Kidney (tissue), 14 donors: Measurements from ENCODE around the gene NEK9. TPM values are rescaled to one million over a fixed set of nuclear protein-coding genes. Genes with fewer than 3 reads are reported as not detected.

Experiments used
- DNase-seq, 5 donors: peaks; one replicate each; pipeline ENCODE4 v3.0.0-alpha.2; 2013 to 2020
- FAIRE-seq: peaks from 2 replicates; lab custom pipeline; 2012; peaks lifted over from hg19 to GRCh38; lab: Jason Lieb, UNC
- H3K27ac ChIP-seq, 2 donors: one replicate each; pipeline ENCODE4 v1.7.0; 2013; ENCODE audit warnings: low read depth in 2 of 2, low read length in 2 of 2, inconsistent platforms in 1 of 2
- H3K27me3 ChIP-seq: one replicate; pipeline ENCODE4 v1.7.1; 2013; ENCODE audit warnings: low read length, inconsistent platforms; ENCODE audit not compliant: control insufficient read depth, insufficient read depth
- H3K36me3 ChIP-seq, 3 donors: one replicate each; pipeline versions ENCODE4 v1.7.0 to v1.7.1; 2013; ENCODE audit warnings: low read length in 3 of 3, control low read depth in 1 of 3, inconsistent platforms in 1 of 3; ENCODE audit not compliant: insufficient read depth in 3 of 3, control insufficient read depth in 2 of 3
- H3K4me1 ChIP-seq, 3 donors: one replicate each; pipeline versions ENCODE4 v1.7.0 to v1.7.1; 2013; ENCODE audit warnings: low read length in 3 of 3, inconsistent platforms in 1 of 3, low read depth in 1 of 3; ENCODE audit not compliant: control insufficient read depth in 2 of 3, insufficient read depth in 2 of 3
- H3K4me3 ChIP-seq, 3 donors: one replicate each; pipeline versions ENCODE4 v1.7.0 to v1.8.1; 2013; ENCODE audit warnings: low read length in 3 of 3, control low read depth in 1 of 3, inconsistent platforms in 1 of 3
- H3K9ac ChIP-seq, 3 donors: one replicate each; pipeline versions ENCODE4 v1.7.0 to v1.7.1; 2013; ENCODE audit warnings: low read length in 3 of 3, control low read depth in 1 of 3, inconsistent platforms in 1 of 3
- H3K9me3 ChIP-seq, 3 donors: one replicate each; pipeline versions ENCODE4 v1.7.0 to v1.7.1; 2013; ENCODE audit warnings: low read length in 3 of 3, control low read depth in 1 of 3, inconsistent platforms in 1 of 3; ENCODE audit not compliant: control insufficient read depth in 2 of 3, insufficient read depth in 1 of 3
- CTCF ChIP-seq: IDR thresholded peaks from 3 replicates; pipeline ENCODE4 v1.5.1; 2012; ENCODE audit warnings: mild to moderate bottlenecking, moderate library complexity, borderline replicate concordance; ENCODE audit not compliant: insufficient read depth; ENCODE audit errors: extremely low read depth
- intact Hi-C: fragments of 100-400 bp; cut with DNase I; formaldehyde crosslinking; loops from one replicate; pipeline ENCODE4 v1.11.1; 2022
- polyA plus RNA-seq: library from polyadenylated mRNA; stranded (reverse); fragments of 350-450 nt; fragmentation: Illumina TruSeq; extraction: RNeasy Lipid Tissue Mini Kit (QIAGEN cat#74804); gene quantifications from one replicate; pipeline ENCODE4 v1.2.3, GENCODE V29; 2014; ENCODE audit warnings: low read depth, low replicate concordance; ENCODE audit not compliant: insufficient read depth
- total RNA-seq: library from RNA; stranded (reverse); fragmentation: NEBNext Ultra II Directional; extraction: Animal tissue kit (Norgen Biotek cat#: 25700); gene quantifications from one replicate; pipeline ENCODE4 v1.2.1, GENCODE V29; 2021
- donor health status: control.
- donor health status: control.
- donor health status: control.
- donor health status: control.
- donor health status: control.
- donor health status: DM: yes; HTN: yes; CAD: no.
- donor health status: Normal renal cell carcinoma (clear cell type).

NEK9 gene
- total and polyA plus RNA-seq, 2 donors from 2014 or later, result 25.4 to 81.5 TPM

GRCh38 chr14:75046899-75047298, 79.9 kb downstream of the NEK9 start:
- TF ChIP-seq CTCF, result no peak
- Histone ChIP-seq H3K27me3 (no peaks in the 10 kb centered on the region), H3K9ac (no peak overlapping the region), H3K27ac (no peak overlapping the region), H3K9me3 (no peaks in the 10 kb centered on the region), H3K36me3 (no peaks in the 10 kb centered on the region), H3K4me3 (no peak overlapping the region), H3K4me1 (peaks cover 0 to 22% (median 7%) of the 10 kb centered on the region in 3 donors)
- intact Hi-C loops, result no loop called here
- DNase-seq (no peak), FAIRE-seq (no peak)

- Histone ChIP-seq H3K9me3 (no peaks in the 10 kb centered on the region), H3K27ac (no peak overlapping the region), H3K36me3 (no peaks in the 10 kb centered on the region), H3K9ac (no peak overlapping the region), H3K4me1 (peaks cover 0 to 26% (median 8%) of the 10 kb centered on the region in 3 donors), H3K27me3 (no peaks in the 10 kb centered on the region), H3K4me3 (no peak overlapping the region)
- TF ChIP-seq CTCF, result no peak
- FAIRE-seq (no peak), DNase-seq (no peak)
- intact Hi-C loops, result no loop called here
These were observed 80.6 kb downstream of the NEK9 start for GRCh38 chr14:75046275-75046674.

DNA sequence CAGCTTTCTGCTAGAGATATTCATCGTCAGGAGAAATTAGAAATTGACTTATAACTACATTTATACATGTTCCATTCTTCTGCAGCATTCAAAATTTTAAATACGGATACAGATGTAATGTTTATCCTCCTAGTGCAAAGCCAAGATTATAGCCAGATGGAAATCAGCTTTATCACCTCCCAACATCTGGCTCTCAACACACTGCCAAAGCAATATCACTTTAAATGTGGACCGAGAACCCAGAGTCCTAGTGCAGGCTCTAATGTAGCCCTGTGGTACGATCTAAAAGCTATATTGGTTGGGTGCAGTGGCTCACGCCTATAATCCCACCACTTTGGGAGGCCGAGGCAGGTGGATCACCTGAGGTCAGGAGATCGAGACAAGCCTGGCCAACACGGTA, 82.1 kb downstream of the NEK9 start:
- intact Hi-C loops, result no loop called here
- Histone ChIP-seq H3K36me3 (no peaks in the 10 kb centered on the region), H3K27ac (no peak overlapping the region), H3K9ac (no peak overlapping the region), H3K4me1 (peaks cover 0 to 31% (median 8%) of the 10 kb centered on the region in 3 donors), H3K9me3 (no peaks in the 10 kb centered on the region), H3K4me3 (peak overlapping the region in 1 of 3 donors; percentile 22), H3K27me3 (no peaks in the 10 kb centered on the region)
- no peak for TF ChIP-seq CTCF
- no peak for FAIRE-seq
- no peak for DNase-seq

DNA sequence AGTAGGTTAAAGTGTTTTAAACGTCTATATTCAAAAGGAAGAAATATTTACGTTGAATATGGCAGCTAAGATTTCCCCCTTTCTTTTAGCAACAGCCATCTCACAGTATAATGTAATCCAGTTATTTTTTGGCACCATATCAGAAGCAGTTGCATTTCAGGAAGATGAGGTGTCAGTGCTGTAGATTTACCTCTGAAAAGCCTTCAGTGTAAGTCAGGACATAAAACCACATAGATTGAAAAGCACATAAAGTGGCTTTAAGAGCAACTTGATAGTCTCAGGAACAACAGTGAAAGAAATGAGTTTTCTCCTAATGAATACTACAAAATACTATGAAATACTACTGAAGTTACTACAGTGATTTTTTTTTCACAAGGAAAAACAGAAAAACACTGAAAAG, 82.5 kb downstream of the NEK9 start:
- no peaks in the 10 kb centered on the region for H3K9me3 ChIP-seq
- H3K4me3 ChIP-seq, result no peak overlapping the region
- intact Hi-C loops, result no loop called here
- H3K36me3 ChIP-seq, result peaks cover 0 to 1% (median 0%) of the 10 kb centered on the region in 3 donors
- peaks cover 0 to 27% (median 7%) of the 10 kb centered on the region in 3 donors for H3K4me1 ChIP-seq
- H3K9ac ChIP-seq, result no peak overlapping the region
- FAIRE-seq (no peak), DNase-seq (peak in 1 of 5 donors; percentile 16)
- H3K27ac ChIP-seq, result no peak overlapping the region
- TF ChIP-seq CTCF, result no peak
- no peaks in the 10 kb centered on the region for H3K27me3 ChIP-seq
